Measurements from ENCODE around the gene TMEM140.
"Not testable (repeated sequence)": the region's sequence is repeated elsewhere in the genome, so short reads cannot be mapped to it uniquely, and the experiment has no call there.

The TMEM140 gene

DNA sequence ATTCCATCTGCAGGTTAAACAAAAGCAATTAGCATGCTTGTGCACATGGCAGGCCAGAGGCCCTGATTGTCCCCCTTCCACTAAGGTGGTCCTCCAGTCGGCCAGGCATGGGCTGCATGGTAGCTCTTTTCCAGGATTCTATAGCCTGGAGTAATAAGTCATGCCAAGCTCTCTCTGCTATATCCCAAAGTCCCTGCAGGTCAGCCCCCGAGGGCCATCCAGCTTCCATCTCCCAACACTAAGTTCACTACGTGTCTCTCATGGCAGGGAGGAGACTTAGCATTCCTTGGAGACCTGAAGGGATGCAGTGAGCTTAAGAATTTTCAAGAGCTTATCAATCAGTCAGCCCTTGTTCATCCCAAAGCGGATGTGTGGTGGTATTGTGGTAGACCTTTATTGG is 26.0 kb downstream of the TMEM140 start:
- DNase-seq: not testable (repeated sequence)

- DNase-seq: no peak
Observed at GRCh38 chr7:135174941-135175340, 27.1 kb downstream of the TMEM140 start.

GRCh38 chr7:135175931-135176330 is 28.1 kb downstream of the TMEM140 start:
- no peak for DNase-seq

- no peak for DNase-seq
Observed at GRCh38 chr7:135177028-135177696, 29.3 kb downstream of the TMEM140 start.

DNA sequence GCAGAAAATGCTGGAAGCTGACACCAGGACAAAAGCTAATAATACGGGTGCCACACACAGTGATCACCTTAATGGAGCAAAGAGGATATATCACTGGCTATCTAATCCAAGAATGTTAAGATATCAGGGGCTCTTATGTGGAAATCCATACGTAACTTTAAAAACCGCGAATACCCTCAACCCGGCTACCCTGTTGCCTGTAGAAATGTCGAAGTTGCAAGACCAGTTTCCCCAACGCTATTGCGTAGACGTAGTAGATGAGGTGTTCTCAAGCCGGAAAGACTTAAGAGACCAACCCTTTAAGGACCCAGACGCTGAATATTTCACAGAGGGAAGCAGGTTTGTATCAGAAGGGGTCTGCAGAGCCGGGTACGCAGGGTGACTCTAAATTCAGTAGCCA is 30.5 kb downstream of the TMEM140 start:
- no peak for DNase-seq

DNA sequence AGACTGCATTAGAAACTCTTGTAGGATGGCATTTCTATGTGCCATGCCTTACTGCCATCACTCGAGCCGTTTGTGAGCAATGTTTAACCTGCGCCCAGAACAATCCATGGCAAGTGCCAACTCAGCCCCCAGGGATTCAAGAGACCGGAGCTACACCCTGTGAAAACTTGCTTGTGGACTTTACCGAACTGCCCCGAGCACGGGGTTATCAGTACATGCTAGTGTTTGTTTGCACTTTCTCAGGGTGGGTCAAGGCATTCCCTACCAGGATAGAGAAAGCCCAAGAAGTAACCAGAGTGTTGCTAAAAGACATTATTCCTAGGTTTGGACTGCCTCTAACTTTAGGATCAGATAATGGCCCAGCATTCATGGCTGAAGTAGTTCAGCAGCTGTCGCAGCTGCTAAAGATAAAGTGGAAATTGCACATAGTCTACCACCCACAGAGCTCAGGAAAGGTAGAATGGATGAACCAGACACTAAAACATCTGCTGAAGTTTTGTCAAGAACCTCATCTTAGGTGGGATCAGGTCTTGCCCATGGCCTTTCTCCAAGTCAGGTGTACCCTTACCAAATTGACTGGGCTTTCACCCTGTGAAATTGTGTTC is 31.6 kb downstream of the TMEM140 start:
- DNase-seq: no peak

GRCh38 chr7:135180122-135180521 is 32.2 kb downstream of the TMEM140 start:
- no peak for DNase-seq

GRCh38 chr7:135181261-135181928 is 33.5 kb downstream of the TMEM140 start:
- DNase-seq: no peak

- DNase-seq: no peak
Observed at GRCh38 chr7:135181929-135182678, 34.2 kb downstream of the TMEM140 start.

DNA sequence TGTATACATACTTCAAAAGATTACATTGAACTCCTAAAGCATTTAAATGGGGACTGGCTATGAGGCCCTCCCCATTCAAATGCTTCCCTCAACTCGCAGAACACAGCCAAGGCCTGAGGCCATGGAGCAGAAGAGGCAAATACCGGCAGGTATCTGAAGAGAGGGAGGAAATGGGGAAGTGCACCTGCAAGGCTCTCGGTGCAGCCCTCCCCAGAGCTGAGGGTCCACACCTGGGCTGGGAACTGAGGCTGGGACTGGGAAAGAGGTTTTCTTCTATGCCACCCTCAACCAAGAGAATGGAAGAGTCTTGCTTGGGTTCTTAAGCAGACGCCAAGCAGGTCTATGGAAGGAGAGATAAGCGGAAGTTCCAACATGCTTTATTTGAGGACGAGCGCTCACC is 35.6 kb downstream of the TMEM140 start:
- no peak for DNase-seq

- no peak for DNase-seq
Observed at GRCh38 chr7:135184254-135184841, 36.5 kb downstream of the TMEM140 start.

- no peak for DNase-seq
Observed at GRCh38 chr7:135185471-135186260, 37.8 kb downstream of the TMEM140 start.

DNA sequence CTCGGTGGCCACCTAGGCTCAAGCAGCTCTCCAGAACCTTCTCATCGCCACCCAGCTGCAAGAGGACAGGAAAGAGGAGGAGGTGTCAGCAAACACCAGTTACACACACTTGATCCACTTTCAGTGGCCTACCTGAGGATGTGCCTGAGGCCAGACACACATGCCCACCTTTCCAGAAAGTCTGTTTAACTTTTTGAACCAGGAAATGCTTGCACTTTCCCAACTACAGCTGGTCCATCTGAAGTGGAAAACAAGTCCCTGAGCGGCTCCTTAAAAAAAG is 38.3 kb downstream of the TMEM140 start:
- no peak for DNase-seq

GRCh38 chr7:135186841-135187253 is 39.0 kb downstream of the TMEM140 start:
- DNase-seq: no peak

DNA sequence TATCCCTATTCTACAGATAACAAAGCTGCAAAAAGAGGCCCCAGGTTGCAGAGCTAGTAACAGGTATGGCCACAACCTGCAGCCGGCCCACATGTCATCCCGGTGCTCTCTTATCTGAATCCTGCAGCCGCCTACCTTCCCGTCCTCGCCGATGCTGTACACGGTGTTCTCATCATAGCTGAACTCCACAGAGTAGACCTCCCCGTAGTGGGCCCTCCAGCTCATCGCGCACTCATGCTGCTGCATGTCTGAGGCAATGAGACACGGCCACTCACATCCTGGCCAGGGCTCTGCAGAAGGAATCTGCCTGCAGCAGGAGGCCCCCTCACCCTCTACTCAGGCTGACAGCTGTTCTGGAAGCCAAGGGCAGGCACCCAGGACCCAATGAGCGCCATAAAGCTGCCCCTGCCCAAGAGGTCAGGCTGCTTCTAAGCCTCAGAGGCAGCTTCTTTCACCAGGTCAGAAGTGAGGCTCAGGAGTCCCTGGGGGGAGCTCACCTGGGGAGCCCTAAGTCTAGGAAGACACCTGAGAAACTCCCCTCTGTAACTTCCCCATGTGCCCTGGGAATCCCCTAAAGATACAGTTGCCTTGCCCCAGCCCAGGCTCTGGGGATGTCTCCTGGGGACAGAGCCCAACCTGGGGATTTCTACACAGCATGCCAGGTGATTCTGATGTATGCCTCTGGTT is 40.6 kb downstream of the TMEM140 start:
- no peak for DNase-seq

DNA sequence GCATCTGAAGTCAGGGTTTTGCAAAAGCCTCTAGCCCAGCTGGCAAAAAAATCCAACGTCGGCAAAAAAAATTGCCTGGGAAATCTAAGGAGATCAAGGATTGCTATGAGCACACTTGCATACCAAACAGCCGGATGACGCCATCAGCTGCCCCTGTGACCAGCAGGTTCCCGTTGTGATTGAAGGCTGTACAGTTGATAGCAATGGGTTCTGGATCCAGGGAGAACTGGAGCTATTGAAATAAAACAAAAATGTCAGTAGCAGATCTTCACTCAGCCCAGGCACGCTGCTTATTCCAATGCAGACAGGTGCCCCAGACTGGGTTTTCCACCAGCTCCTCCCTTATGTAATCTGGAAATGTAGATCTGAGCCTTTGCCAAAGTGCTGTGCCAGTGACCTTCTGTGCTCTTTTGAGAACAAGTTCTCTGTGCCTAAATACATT is 41.4 kb downstream of the TMEM140 start:
- no peak for DNase-seq

DNA sequence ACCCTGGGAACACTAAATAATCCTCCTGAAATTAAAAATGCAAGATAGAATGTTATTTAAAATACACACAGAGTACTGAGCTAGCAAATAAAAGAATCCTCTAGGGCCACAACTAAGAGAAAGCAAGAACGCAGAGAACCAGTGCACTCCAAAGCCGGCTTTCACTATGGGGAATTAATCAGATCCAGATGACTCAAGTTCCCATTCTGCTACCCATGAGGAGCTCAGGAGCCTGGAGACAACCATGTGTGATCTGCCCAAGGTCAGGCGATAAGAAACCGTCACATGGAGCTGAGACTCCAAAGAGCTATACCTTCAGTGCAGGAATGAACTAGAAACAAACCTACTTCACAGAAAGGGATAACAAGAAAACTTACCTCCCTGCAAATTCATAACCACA is 42.1 kb downstream of the TMEM140 start:
- DNase-seq: no peak

- DNase-seq: no peak
Observed at GRCh38 chr7:135190703-135191102, 42.8 kb downstream of the TMEM140 start.

DNA sequence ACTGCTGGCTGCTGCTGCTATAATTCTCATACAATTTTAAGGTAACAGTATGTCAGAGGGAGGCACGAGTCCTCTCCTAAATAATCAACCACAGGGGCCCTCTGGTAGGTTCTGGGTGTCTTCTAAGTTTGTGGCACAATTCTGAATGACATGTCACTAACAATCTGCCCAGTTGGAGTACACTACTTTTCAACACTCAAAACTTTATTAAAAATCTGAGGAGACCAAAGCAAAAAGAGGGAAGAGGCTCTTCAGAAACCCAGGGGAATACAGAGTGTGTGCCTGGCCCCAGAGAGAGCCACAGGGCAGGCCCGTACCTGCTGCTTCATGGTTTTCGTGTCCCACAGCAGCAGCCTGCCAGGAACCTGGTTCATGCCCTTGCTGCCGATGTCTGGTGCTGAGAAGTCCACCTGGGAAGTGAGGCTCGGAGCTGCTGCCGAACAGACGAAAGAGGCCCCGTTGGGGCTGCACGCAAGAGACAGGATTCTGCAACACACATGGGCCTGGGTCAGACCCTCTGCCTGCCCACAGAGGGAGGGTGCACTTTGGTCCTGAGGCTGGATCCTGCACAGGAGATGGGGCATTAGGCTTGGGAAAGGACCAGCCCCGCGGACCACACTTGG is 45.2 kb downstream of the TMEM140 start:
- no peak for DNase-seq

DNA sequence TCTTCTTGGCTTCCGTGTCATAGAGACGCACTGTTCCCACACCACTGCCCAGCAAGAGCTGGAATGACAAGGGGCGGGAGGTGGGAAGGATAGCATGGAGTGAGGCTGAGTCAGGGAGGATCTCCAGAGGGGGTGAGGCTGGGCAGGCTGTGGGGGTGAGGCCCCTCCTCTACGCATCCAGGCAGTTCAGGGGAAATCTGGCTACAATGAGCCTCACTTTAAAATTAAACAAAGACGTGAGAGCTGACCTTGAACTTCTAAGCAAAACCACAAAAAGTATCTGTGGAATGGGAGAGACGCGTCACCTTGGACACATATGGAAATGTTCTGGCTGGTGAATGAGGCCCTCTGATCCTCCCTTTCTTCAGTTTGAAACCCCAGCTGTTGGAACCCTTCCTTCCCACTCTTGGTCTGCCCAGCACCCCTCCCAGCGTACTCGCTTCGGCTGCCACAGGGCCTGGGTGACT is 45.8 kb downstream of the TMEM140 start:
- DNase-seq: no peak
